22Rv1 (cell line): Measurements from ENCODE around the gene ZNF746.

Experiments used
- H3K27ac ChIP-seq: fragments of 450-650 bp; 2 replicates; pipeline ENCODE4 v1.5.1; 2017
- CTCF ChIP-seq: fragments of 450-650 bp; IDR thresholded peaks from 2 replicates; pipeline ENCODE4 v1.5.1; 2017; ENCODE audit warnings: mild to moderate bottlenecking
- ZFX ChIP-seq: fragments of 450-650 bp; IDR thresholded peaks from 2 replicates; pipeline ENCODE4 v1.6.1; 2017; ENCODE audit warnings: antibody characterized with exemption, borderline replicate concordance

Gene ZNF746

DNA sequence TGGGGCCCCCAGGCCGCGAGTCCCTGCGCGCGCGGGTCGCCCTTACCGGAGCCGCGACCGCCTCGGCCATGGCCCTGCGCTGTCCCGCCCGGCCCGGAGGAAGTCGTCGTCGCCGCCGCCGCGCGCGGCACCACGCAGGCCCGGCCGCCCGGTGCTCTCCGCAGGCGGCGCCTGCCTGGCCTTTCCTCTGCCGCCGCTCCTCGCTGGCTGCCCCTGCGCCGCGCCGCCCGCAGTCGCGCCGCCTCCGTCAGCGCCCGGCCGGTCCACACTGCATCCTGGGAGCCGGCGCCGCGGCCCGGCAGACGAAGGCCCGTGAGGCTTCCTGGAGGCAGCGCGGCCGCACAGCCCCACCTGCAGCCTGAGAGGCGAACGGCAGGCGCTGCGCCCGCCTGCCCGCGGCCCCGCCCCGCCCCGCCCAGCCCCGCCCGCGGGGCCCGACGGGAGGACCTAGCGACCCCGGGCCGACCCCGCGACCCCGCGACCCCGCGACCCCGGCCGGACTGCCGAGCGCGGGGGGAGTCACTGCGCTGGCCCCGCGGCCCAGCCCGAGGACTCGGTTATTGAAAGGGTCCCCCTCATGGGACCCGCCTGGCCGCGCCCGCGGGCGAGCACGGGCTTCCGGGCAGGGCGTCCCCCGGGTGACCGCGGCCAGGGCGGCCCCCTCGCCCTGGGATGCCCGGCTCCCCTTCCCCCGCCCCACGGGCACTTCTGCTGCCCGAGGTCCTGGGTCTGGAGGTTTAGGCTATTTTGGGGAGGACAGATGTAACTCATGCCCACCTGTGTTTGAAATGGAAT lies at the start of gene ZNF746:
ZNF746 (minus strand) TSS at position 343 of the 795 bp plus-strand sequence; CDS start at position 70, 273 bp downstream.
- peak within 1 kb of the TSS; percentile 73 for H3K27ac ChIP-seq

DNA sequence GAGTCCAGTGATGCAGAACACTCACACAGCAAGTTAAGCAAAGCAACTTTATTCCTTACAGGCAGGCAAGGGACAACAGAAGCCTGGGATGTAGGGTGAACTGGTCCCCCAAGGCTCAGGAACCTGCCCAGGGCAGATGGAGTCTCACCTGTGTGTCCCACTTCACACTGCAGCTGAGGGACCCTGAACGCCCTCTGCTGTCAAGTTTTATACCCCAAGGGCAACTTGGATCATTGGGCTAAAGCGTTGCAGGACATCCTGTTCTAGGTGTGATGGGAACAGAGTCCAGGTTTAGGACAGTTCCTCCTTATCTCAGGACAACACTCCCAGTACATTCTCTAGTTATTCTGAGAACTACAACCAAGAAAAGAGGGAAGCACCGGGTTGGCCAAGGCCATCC lies 49.5 kb upstream of the ZNF746 start:
- peak; percentile 21 for TF ChIP-seq CTCF
- no peak for TF ChIP-seq ZFX
- no peak overlapping the region for H3K27ac ChIP-seq

More for the DNA sequence above, at the start of gene ZNF746:
- TF ChIP-seq ZFX (no peak), CTCF (peak; percentile 95)

DNA sequence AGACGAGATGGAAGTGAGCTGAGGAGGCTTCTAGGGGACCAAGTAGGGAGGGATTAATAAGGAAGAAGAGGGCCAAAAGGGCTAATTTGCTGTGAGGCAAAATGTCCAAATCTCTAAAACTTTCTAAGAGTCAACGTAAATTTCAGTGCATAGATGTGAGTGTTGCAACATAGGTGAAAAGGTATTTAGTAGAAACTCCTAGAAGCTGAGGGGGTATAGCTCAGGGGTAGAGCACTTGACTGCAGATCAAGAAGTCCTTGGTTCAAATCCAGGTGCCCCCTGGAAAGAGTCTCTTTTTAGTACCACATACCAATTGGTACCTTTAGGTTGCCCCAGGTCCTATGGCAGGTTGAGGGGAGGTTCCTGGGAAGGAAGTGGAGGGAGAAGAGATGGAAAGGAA lies 48.7 kb upstream of the ZNF746 start:
- H3K27ac ChIP-seq = no peak overlapping the region
- TF ChIP-seq ZFX (no peak), CTCF (no peak)

DNA sequence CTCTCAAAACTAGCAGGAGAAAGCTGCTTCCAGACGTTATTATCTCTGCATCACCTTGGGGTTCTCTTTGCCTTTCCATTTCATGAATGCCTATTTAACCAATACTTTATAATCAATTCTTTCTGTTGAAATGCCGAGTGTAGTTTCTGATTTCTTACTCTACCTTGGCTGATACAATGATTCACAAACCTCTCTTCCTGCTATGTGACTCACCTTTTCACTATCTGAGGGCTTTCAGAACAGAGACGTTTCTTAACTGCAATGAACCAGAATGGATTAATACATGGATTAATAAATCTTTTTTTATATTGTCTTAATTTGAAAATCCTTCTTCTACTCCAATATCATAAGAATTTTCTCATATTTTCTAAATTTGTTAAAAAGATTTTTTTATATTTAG lies 46.4 kb upstream of the ZNF746 start:
- H3K27ac ChIP-seq = no peak overlapping the region
- TF ChIP-seq CTCF (no peak), ZFX (no peak)

GRCh38 chr7:149532654-149533053 lies 35.0 kb upstream of the ZNF746 start:
- no peak overlapping the region for H3K27ac ChIP-seq
- TF ChIP-seq CTCF (no peak), ZFX (no peak)

DNA sequence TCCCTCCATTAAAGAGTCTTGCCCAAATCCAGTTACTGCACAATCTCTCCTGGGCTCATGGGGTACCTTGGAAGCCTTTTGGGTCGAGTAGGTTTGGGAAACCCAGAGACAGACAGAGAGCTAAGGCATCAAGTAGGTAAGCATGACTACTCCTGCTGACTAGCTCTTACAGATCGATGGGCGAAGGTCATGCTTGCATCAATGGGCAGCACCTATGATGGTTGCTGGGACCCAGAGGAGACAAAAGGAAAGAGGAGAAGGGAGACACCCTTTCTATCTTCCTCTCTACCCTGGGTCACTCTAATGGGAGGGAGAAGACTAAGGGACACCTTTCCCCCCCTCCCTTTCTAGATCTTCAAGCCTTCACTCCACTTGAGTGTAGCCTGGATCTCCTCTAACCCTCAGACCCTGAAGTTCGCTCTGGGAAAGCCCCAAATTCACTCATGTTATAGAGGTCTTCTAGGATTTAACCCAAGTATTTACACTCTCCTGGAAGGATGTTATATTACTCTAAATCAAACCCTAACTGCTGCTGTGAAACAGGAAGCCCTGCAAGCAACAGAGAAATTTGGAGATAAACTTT lies 31.6 kb upstream of the ZNF746 start:
- H3K27ac ChIP-seq = no peak overlapping the region
- TF ChIP-seq CTCF = no peak
- TF ChIP-seq ZFX = no peak

GRCh38 chr7:149527414-149527813 lies 29.8 kb upstream of the ZNF746 start:
- TF ChIP-seq CTCF = no peak
- no peak for TF ChIP-seq ZFX
- H3K27ac ChIP-seq = no peak overlapping the region
